Mesodermal cell (in vitro differentiated cells): Measurements from ENCODE around the gene TMEM37.
"Not testable (repeated sequence)": the region's sequence is repeated elsewhere in the genome, so short reads cannot be mapped to it uniquely, and the experiment has no call there.

Source experiments
- H3K27ac ChIP-seq: 2 replicates; pipeline ENCODE4 v1.7.0; 2013; ENCODE audit warnings: mild to moderate bottlenecking, low read depth, low read length, moderate library complexity; ENCODE audit not compliant: severe bottlenecking
- H3K36me3 ChIP-seq: 2 replicates; pipeline ENCODE4 v1.7.1; 2013; ENCODE audit warnings: mild to moderate bottlenecking, low read length, moderate library complexity; ENCODE audit not compliant: control insufficient read depth, insufficient read depth
- H3K4me1 ChIP-seq: one replicate; pipeline ENCODE4 v1.7.1; 2013; ENCODE audit warnings: mild to moderate bottlenecking, low read length; ENCODE audit not compliant: insufficient read depth, control insufficient read depth, poor library complexity, severe bottlenecking
- H3K4me3 ChIP-seq: 2 replicates; pipeline ENCODE4 v1.7.0; 2013; ENCODE audit warnings: low read length, control low read depth, mild to moderate bottlenecking; ENCODE audit not compliant: insufficient read depth, poor library complexity, severe bottlenecking; ENCODE audit errors: extremely low read depth
- H3K9me3 ChIP-seq: 2 replicates; pipeline ENCODE4 v1.7.1; 2013; ENCODE audit warnings: mild to moderate bottlenecking, low read length, moderate library complexity; ENCODE audit not compliant: control insufficient read depth
- WGBS, 2 experiments: methylation state at CpG; one replicate each; pipeline ENCODE4 v1.1.5; 2013; ENCODE audit warnings: missing lambda C conversion rate in 2 of 2; ENCODE audit not compliant: insufficient coverage in 2 of 2; 5-methylcytosine and 5-hydroxymethylcytosine counted together

Gene TMEM37

DNA sequence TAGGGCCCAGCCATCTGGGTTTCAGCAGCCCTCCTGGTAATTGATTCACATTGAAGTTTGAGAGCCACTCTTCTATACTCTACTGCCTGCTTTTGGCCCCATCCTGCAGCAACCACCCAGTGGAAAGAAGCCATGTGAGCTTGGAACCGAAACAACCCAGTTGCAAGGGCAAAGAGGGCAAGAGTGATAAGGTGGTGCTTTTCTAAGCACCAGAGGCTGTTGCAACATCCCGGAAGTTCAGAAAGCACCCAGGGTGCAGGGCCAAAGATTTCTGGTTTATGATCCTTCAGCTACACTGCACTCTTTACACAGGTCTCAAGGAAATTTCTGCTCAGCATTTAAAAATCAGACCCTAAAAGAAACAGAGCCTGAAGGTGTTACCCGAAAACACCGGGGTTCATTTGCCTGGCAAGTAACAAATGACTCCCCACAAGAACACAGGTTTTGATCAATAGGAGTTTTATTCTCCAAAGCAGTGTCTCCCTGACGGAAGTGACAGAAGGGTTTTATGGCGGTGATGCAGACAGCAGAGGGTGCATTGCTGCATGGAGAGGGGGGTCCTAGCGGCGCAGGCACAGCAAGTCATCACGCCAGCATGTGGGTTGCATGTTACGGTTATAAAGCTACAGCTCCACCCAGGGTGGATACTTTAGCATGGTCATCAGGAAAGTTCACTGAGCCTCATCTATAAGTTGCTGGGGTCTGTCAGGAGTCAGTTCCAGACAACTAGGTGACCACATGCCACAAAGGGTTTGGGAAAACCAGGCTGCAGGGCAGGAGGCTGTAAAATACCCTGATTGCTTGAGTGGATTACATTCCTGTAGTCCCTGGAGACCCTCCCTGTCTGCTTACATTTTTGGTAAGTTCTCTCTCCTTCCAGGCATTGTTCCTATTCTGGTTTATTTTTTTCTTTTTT lies 28.8 kb upstream of the TMEM37 start:
- H3K4me1 ChIP-seq = no peaks in the 10 kb centered on the region
- no peak overlapping the region for H3K4me3 ChIP-seq
- no peaks in the 10 kb centered on the region for H3K9me3 ChIP-seq
- H3K27ac ChIP-seq = no peak overlapping the region
- WGBS, 2 experiments = 89 to 92% methylated on average over 7 to 9 of the region's 10 CpGs
- no peaks in the 10 kb centered on the region for H3K36me3 ChIP-seq

DNA sequence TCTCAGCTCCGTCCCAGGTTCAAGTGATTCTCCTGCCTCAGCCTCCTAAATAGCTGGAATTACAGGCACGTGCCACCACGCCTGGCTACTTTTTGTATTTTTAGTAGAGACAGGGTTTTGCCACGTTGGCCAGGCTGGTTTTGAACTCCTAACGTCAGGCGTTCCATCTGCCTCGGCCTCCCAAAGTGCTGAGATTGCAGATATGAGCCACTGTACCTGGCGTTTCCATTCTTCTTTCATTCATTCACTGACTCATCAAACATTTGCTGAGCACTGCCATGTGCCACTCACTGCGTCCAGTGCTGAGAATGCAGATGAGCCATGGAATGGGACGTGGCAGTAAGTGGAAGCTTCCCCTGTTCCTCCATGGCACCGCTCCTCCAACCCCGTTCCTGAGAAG lies 28.0 kb upstream of the TMEM37 start:
- not testable (repeated sequence) for H3K4me1 ChIP-seq, H3K27ac ChIP-seq, H3K4me3 ChIP-seq, H3K9me3 ChIP-seq, H3K36me3 ChIP-seq
- whole genome bisulfite sequencing, 2 experiments = 86 to 89% methylated on average over 9 to 10 of the region's 12 CpGs

DNA sequence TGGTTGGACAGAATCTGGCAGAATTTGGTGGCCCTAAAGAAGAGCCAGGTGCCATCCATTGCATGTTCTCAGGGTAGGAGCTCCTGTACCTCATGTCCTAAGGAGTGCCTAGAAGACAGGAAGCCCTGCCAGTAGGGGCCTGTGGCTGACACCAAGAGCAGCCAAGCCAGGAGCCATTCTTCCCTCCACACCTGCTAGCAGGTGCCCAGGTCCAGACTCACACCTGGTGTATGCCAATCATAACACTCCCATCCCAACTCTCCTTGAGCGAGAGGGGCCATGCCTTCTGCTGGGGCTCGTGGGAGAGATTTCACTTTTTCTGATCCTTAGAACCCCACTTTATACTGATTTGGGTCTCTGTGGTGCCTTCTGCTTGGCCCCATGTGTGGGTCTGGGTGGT lies 26.5 kb upstream of the TMEM37 start:
- H3K4me1 ChIP-seq = peaks cover 6% of the 10 kb centered on the region
- no peak overlapping the region for H3K4me3 ChIP-seq
- H3K9me3 ChIP-seq = no peaks in the 10 kb centered on the region
- H3K27ac ChIP-seq = no peak overlapping the region
- no peaks in the 10 kb centered on the region for H3K36me3 ChIP-seq
- WGBS, 2 experiments = 73% methylated on average over 2 of the region's 2 CpGs; no CpG with 5 or more reads in 1 of the 2 experiments

GRCh38 chr2:119407430-119408220 lies 24.0 kb upstream of the TMEM37 start:
- H3K4me1 ChIP-seq = peaks cover 6% of the 10 kb centered on the region
- H3K9me3 ChIP-seq = no peaks in the 10 kb centered on the region
- 75% methylated on average over 3 of the region's 7 CpGs; no CpG with 5 or more reads in 1 of the 2 experiments for WGBS, 2 experiments
- H3K36me3 ChIP-seq = no peaks in the 10 kb centered on the region
- no peak overlapping the region for H3K27ac ChIP-seq
- no peak overlapping the region for H3K4me3 ChIP-seq

DNA sequence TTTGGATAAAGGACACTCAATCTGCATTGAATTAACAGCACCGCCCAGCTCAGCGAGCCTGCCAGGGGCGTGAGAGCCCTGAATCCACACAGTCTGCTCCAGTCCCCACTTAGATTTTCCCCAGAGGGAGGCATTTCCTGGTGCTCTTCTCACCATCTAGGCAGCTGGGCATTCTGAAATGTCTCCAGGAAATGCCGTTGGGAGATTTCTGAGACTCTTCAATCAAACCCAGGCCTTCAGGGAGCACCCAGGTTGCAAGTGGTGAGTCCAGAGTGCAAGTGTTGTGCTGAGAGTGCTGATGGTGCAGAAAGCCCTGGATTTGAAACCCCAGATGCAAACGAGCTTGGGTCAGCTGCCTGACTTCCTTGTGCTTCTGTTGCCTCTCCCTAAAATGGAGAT lies 23.4 kb upstream of the TMEM37 start:
- Histone ChIP-seq H3K36me3 (no peaks in the 10 kb centered on the region), H3K4me3 (no peak overlapping the region), H3K9me3 (no peaks in the 10 kb centered on the region), H3K4me1 (peaks cover 6% of the 10 kb centered on the region), H3K27ac (no peak overlapping the region)
- WGBS, 2 experiments = 42 to 45% methylated on average over 3 to 5 of the region's 5 CpGs

GRCh38 chr2:119409506-119409905 lies 22.1 kb upstream of the TMEM37 start:
- 80 to 93% methylated on average over 3 of the region's 4 CpGs for WGBS, 2 experiments
- H3K9me3 ChIP-seq = no peaks in the 10 kb centered on the region
- H3K27ac ChIP-seq = no peak overlapping the region
- no peak overlapping the region for H3K4me3 ChIP-seq
- peaks cover 6% of the 10 kb centered on the region for H3K4me1 ChIP-seq
- H3K36me3 ChIP-seq = no peaks in the 10 kb centered on the region

DNA sequence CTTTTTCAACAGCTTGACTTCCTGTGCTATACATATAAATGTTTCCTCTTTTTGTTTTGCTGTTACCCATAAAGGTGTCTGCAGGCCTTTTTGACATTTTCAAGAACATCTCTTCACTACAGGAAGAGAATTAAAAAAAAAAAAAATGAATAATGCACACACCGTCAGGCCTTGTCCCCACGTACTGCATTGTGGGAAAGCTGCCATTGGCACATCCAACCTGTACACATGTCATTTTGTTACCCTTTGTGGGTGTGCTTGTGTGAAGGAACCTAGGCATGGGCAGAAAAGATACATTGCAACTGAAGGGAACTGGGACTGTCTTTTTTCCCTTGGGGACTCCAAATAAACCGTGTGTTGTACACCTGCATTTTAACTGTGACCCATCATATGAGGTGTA lies 16.8 kb upstream of the TMEM37 start:
- Histone ChIP-seq H3K4me1 (no peaks in the 10 kb centered on the region), H3K27ac (no peak overlapping the region), H3K4me3 (no peak overlapping the region), H3K36me3 (no peaks in the 10 kb centered on the region), H3K9me3 (no peaks in the 10 kb centered on the region)
- WGBS, 2 experiments = 100% methylated on average over 2 of the region's 3 CpGs; no CpG with 5 or more reads in 1 of the 2 experiments

DNA sequence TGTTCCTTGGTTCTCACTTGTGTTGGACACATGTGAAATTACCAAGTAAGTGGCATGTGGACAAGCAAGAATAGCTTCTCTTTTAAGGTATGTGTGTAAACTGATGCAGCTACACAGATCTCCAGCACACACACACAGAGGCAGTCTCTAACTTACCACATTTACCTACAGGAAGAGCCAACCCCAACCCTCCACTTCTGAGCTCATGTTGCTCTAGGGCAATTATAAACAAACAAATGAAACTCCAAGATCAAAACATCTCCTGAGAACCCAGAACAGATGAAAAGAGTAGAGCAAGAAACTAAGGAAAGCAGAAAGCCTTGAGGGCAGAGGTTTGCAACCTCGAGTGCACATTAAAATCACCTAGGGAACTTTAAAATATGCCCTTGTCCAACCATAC lies 16.0 kb upstream of the TMEM37 start:
- no peaks in the 10 kb centered on the region for H3K4me1 ChIP-seq
- no CpG with 5 or more reads among the region's 1 CpG for WGBS, 2 experiments
- H3K9me3 ChIP-seq = peaks cover 2% of the 10 kb centered on the region
- no peaks in the 10 kb centered on the region for H3K36me3 ChIP-seq
- H3K4me3 ChIP-seq = no peak overlapping the region
- no peak overlapping the region for H3K27ac ChIP-seq

DNA sequence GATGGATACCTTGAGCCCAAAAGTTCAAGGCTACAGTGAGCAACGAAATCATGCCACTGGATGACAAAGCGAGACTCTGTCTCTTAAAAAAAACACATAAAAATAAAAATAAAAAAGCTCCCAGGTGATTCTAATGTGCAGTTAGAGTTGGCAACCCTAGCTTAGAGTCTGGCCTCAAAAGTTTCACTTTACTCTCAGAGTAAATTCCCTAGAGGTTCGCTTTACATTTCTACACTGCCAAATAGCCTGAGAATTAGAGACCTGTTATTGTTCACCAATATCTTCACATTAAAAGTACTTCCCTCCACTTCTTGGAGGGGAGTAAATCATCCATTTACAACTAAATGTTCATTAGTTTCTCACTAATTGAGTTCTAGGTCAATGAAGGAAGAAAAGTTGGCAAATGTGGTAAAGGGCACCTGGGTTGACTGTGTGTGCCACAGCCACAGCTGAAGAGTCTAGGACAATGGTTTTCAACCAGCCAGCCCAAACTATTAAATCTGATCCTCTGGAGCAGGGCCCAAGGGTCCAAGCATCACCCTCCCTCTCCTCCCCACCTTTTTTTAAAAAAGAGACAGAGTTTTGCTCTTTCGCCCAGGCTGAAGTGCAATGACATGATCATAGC lies 15.2 kb upstream of the TMEM37 start:
- Histone ChIP-seq H3K9me3 (peaks cover 10% of the 10 kb centered on the region), H3K4me1 (no peaks in the 10 kb centered on the region), H3K4me3 (no peak overlapping the region), H3K27ac (no peak overlapping the region), H3K36me3 (no peaks in the 10 kb centered on the region)
- WGBS, 2 experiments = 100% methylated on average over 1 of the region's 4 CpGs

DNA sequence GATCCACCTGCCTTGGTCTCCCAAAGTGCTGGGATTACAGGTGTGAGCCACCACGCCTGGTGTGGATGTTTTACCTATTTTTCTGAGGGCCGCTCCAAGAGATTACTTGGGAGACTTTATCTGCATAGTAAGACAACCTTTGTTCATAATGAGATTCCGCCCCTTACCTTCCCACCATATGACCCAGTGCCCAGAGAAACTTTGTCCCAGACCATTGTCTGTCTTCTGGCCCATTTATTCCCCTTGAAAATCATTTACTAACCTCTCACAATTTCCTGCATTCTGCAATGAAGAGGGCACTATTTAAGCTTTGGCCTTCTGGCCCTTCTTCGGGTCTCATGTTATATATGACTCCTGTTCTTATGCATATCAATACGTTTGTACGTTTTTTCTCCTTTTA lies 13.7 kb upstream of the TMEM37 start:
- no peaks in the 10 kb centered on the region for H3K4me1 ChIP-seq
- H3K36me3 ChIP-seq = no peaks in the 10 kb centered on the region
- no peak overlapping the region for H3K27ac ChIP-seq
- H3K9me3 ChIP-seq = peaks cover 15% of the 10 kb centered on the region
- 87 to 90% methylated on average over 4 to 5 of the region's 6 CpGs for WGBS, 2 experiments
- no peak overlapping the region for H3K4me3 ChIP-seq
